WERI-Rb-1 (cell line): ENCODE results near the gene ELOVL7.

Experiments
- DNase-seq: peaks from one replicate; pipeline ENCODE4 v3.0.0-alpha.2; 2020
- H3K27ac ChIP-seq: fragments of 250-450 bp; sonication (Bioruptor Pico); 2 replicates; pipeline ENCODE4 v1.5.1; 2020; ENCODE audit warnings: mild to moderate bottlenecking, moderate library complexity
- H3K27me3 ChIP-seq: fragments of 250-450 bp; sonication (Bioruptor Pico); 2 replicates; pipeline ENCODE4 v1.5.1; 2021; ENCODE audit warnings: mild to moderate bottlenecking, low read depth, moderate library complexity; ENCODE audit not compliant: insufficient read depth, severe bottlenecking
- H3K36me3 ChIP-seq: fragments of 250-450 bp; sonication (Bioruptor Pico); 2 replicates; pipeline ENCODE4 v1.5.1; 2020; ENCODE audit warnings: mild to moderate bottlenecking, moderate library complexity
- H3K4me3 ChIP-seq: 2 replicates; pipeline ENCODE4 v1.5.1; 2011; ENCODE audit warnings: low read depth, mild to moderate bottlenecking, control low read depth, low read length
- H3K9me3 ChIP-seq: fragments of 250-450 bp; sonication (Bioruptor Pico); 2 replicates; pipeline ENCODE4 v1.5.1; 2021; ENCODE audit warnings: mild to moderate bottlenecking, moderate library complexity; ENCODE audit not compliant: severe bottlenecking
- CTCF ChIP-seq: IDR thresholded peaks from 2 replicates; pipeline ENCODE4 v1.5.1; 2011; ENCODE audit warnings: low read depth, mild to moderate bottlenecking, control low read depth, inconsistent platforms, low read length

Gene ELOVL7

DNA sequence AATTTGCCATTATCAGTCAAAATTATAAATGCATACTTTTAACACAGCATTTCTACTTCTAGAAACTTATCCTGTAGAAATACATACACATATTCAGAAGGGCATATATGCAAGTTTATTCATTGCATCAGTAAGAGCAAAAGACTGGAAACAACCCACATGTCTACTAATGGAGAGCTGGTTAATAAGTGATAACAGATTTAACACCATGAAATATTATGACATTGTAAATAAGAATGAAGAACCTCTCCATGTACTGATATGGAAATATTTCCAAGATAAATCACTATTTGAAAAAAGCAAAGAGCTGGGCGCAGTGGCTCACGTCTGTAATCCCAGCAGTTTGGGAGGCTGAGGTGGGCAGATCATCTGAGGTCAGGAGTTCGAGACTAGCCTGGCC is 54.5 kb downstream of the ELOVL7 start:
- H3K27ac ChIP-seq = no peak overlapping the region
- no peaks in the 10 kb centered on the region for H3K9me3 ChIP-seq
- no peak for TF ChIP-seq CTCF
- H3K27me3 ChIP-seq = no peaks in the 10 kb centered on the region
- H3K4me3 ChIP-seq = no peak overlapping the region
- DNase-seq = no peak
- H3K36me3 ChIP-seq = no peaks in the 10 kb centered on the region; the same call in 1 of the 2 replicates

DNA sequence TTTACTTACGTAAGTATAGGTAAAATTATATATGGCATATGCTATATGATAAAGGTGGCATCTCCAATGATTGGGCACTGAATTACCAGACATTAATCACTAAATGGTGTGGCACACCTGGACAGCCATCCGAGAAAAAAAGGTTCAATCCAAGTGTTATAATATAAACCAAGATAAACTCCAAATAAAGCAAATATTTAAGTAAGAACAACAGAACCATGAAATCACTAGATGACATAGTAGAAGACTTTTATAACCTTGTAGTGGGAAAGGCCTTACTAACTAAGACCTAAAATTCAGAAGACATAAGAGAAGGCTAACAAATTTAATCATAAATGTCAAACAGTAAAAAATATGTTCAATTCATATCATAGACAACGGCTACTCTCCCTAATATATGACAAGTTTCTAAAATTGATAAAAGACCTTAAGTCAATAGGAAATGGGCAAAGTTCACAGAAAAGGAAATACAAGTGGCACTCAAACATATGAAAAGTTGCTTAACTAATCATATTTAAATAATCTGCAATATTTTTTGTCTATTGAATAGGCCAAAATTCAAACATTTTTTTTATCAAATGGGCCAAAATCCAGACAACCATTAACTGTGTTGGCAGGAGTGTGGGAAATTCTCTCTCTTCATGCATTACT is 55.1 kb downstream of the ELOVL7 start:
- DNase-seq = no peak
- no peaks in the 10 kb centered on the region; the same call in 1 of the 2 replicates for H3K36me3 ChIP-seq
- H3K27me3 ChIP-seq = no peaks in the 10 kb centered on the region
- H3K4me3 ChIP-seq = no peak overlapping the region
- no peak for TF ChIP-seq CTCF
- H3K27ac ChIP-seq = no peak overlapping the region
- H3K9me3 ChIP-seq = no peaks in the 10 kb centered on the region

- H3K27me3 ChIP-seq = no peaks in the 10 kb centered on the region
- H3K4me3 ChIP-seq = no peak overlapping the region
- no peaks in the 10 kb centered on the region for H3K9me3 ChIP-seq
- H3K36me3 ChIP-seq = no peaks in the 10 kb centered on the region
- TF ChIP-seq CTCF = no peak
- H3K27ac ChIP-seq = no peak overlapping the region
- no peak for DNase-seq
Measured at GRCh38 chr5:60779466-60779865, 64.6 kb downstream of the ELOVL7 start.

DNA sequence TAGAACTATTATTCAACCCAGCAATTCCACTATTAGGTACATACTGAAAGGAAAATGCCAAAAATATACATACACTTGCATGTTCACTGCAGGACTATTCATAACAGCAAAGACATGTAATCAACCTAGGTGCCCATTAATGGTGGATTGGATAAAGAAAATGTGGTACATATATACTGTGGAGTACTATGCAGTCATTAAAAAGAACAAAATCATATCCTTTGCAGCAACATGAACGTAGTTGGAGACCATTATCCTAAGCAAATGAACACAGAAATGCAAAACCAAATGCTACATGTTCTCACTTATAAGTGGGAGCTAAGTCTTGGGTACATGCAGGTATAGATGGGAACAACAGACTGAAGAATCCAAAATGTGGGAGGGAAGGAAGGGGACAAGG is 67.7 kb downstream of the ELOVL7 start:
- DNase-seq = no peak
- H3K27ac ChIP-seq = no peak overlapping the region
- TF ChIP-seq CTCF = no peak
- no peaks in the 10 kb centered on the region for H3K36me3 ChIP-seq
- no peaks in the 10 kb centered on the region for H3K27me3 ChIP-seq
- no peak overlapping the region for H3K4me3 ChIP-seq
- H3K9me3 ChIP-seq = no peaks in the 10 kb centered on the region

- no peak for TF ChIP-seq CTCF
- Histone ChIP-seq H3K36me3 (no peaks in the 10 kb centered on the region), H3K27ac (no peak overlapping the region), H3K4me3 (no peak overlapping the region), H3K27me3 (no peaks in the 10 kb centered on the region), H3K9me3 (no peaks in the 10 kb centered on the region)
- DNase-seq = no peak
Measured at GRCh38 chr5:60765019-60765709, 78.9 kb downstream of the ELOVL7 start.
